22Rv1 (cell line): ENCODE measurements around the gene ADNP.
A peak's percentile ranks its signal among the peaks of the same experiment; 100 is the strongest.

Experiments
- H3K27ac ChIP-seq: fragments of 450-650 bp; 2 replicates; pipeline ENCODE4 v1.5.1; 2017
- CTCF ChIP-seq: fragments of 450-650 bp; IDR thresholded peaks from 2 replicates; pipeline ENCODE4 v1.5.1; 2017; ENCODE audit warnings: mild to moderate bottlenecking
- ZFX ChIP-seq: fragments of 450-650 bp; IDR thresholded peaks from 2 replicates; pipeline ENCODE4 v1.6.1; 2017; ENCODE audit warnings: antibody characterized with exemption, borderline replicate concordance

Gene ADNP

GRCh38 chr20:50968289-50968688 is 37.1 kb upstream of the ADNP start:
- TF ChIP-seq ZFX (no peak), CTCF (no peak)
- H3K27ac ChIP-seq: no peak overlapping the region

- TF ChIP-seq CTCF (no peak), ZFX (no peak)
Measured at GRCh38 chr20:50967586-50967985, 36.3 kb upstream of the ADNP start.

GRCh38 chr20:50959543-50960126 is 28.4 kb upstream of the ADNP start:
- no peak for TF ChIP-seq CTCF
- no peak for TF ChIP-seq ZFX
- no peak overlapping the region; the same call in 1 of the 2 replicates for H3K27ac ChIP-seq

More at GRCh38 chr20:50967586-50967985, 36.3 kb upstream of the ADNP start:
- H3K27ac ChIP-seq: no peak overlapping the region

GRCh38 chr20:50958615-50959542 is 27.6 kb upstream of the ADNP start, which contains the start of gene MOCS3:
Gene MOCS3, plus strand, starts transcription at chr20:50958818. Its CDS starts 25 bp downstream, at chr20:50958843.
- TF ChIP-seq ZFX (no peak), CTCF (no peak)

GRCh38 chr20:50957798-50958614 is 26.8 kb upstream of the ADNP start, which contains the start of gene DPM1:
Gene DPM1, minus strand, starts transcription at chr20:50958532. Its CDS starts 9 bp downstream, at chr20:50958523.
- TF ChIP-seq ZFX: no peak
- TF ChIP-seq CTCF: no peak
- H3K27ac ChIP-seq: peak within 1 kb of the TSS; percentile 82

More at GRCh38 chr20:50958615-50959542, 27.6 kb upstream of the ADNP start, which contains the start of gene MOCS3:
- H3K27ac ChIP-seq: peak within 1 kb of the TSS; percentile 82

GRCh38 chr20:50957276-50957675 is 26.0 kb upstream of the ADNP start:
- peak overlapping the region; percentile 82 for H3K27ac ChIP-seq
- no peak for TF ChIP-seq ZFX
- no peak for TF ChIP-seq CTCF
